Spleen (tissue), 7 donors: ENCODE measurements around the gene RRBP1.

Experiments used
- POLR2A ChIP-seq, 3 donors: fragments of 450-650 bp; IDR thresholded peaks; one replicate each; pipeline ENCODE4 v1.5.1; 2017; ENCODE audit warnings: antibody characterized with exemption in 3 of 3, mild to moderate bottlenecking in 1 of 3
- POLR2AphosphoS5 ChIP-seq, 3 donors: sonication (generic); formaldehyde crosslinking; IDR thresholded peaks; one replicate each; pipeline ENCODE4 v1.5.1; 2017; ENCODE audit warnings: antibody characterized with exemption in 3 of 3
- TF ChIP-seq, protein P1 (sequence below), 11 experiments: fragments of 200-600 bp in 7 of 11; fragments of 450-650 bp in 4 of 11; sonication (generic) in 4 of 11; IDR thresholded peaks in 8 of 11; conservative IDR thresholded peaks in 3 of 11; 1 replicate in 7 of 11; 2 replicates in 4 of 11; pipeline versions ENCODE4 v1.4.0 to v1.8.0; 2016 to 2021; ENCODE audit warnings: antibody characterized with exemption in 11 of 11, inconsistent platforms in 4 of 11, mild to moderate bottlenecking in 1 of 11
- donor health status: DM: no; HTN: no; CAD: no; lungs with moderate emphysema.
- donor health status: DM: no; HTN: no; CAD: no.
- donor health status: DM: no; HTN: no; CAD: no.

DNA sequence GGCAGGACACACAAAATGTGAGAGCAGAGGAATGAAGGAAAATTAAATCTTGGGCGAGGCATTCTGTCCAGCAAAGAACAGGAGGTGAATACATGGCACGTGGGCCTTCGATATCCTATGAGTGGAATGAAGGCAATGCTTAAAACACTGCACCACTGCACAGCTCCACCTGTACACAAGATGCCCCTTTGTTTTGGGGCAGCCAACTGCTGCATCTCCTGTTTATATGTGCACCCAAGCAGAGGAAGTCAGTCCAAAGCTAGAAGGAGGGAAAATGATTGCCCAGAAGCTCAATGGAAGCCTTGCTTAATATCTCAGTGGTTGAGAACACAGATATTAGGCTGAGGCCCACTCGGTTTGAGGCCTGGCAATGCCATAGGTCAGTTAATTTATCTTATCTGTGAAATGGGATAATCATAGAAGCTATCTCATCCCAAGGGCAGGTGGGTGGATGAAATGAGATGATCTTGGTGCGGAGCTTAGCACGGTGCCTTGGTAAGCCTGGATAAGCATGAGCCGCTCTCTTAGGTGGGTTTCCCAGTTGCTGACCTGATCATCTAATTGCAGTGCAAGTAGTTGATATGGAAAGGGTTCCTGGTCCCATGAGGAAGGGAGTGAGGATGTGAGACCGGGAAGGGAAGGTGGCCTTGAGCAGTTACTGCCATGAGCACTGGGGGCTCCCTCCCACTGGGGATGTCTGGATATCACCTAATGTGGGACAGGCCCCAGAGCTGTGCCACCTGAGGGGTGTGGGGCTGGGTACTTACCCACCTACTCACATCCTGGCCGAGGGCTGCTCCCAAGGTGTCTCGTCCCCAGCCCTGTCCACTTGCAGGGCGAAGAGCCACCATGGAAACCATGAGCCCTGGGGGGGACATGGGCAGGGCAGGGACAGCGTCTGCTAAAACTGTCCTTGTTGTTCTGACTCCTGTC lies 27.6 kb upstream of the RRBP1 start:
- TF ChIP-seq, protein P1, sequence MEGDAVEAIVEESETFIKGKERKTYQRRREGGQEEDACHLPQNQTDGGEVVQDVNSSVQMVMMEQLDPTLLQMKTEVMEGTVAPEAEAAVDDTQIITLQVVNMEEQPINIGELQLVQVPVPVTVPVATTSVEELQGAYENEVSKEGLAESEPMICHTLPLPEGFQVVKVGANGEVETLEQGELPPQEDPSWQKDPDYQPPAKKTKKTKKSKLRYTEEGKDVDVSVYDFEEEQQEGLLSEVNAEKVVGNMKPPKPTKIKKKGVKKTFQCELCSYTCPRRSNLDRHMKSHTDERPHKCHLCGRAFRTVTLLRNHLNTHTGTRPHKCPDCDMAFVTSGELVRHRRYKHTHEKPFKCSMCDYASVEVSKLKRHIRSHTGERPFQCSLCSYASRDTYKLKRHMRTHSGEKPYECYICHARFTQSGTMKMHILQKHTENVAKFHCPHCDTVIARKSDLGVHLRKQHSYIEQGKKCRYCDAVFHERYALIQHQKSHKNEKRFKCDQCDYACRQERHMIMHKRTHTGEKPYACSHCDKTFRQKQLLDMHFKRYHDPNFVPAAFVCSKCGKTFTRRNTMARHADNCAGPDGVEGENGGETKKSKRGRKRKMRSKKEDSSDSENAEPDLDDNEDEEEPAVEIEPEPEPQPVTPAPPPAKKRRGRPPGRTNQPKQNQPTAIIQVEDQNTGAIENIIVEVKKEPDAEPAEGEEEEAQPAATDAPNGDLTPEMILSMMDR (IDR thresholded peaks at IDR 0.05 in 8 of 11, conservative IDR thresholded peaks at IDR 0.05 in 3 of 11): no peak
- TF ChIP-seq POLR2A (IDR thresholded peaks at IDR 0.05): no peak
- no peak for TF ChIP-seq POLR2AphosphoS5 (IDR thresholded peaks at IDR 0.05)
